Muscle layer of duodenum (tissue), 2 donors: Measurements from ENCODE around the gene PALLD.

ENCODE experiments used
- H3K27ac ChIP-seq: one replicate; pipeline ENCODE4 v1.7.0; 2013; ENCODE audit warnings: mild to moderate bottlenecking, low read length
- H3K27me3 ChIP-seq: one replicate; pipeline ENCODE4 v1.7.0; 2013; ENCODE audit warnings: low read depth, mild to moderate bottlenecking, control low read depth, low read length
- H3K36me3 ChIP-seq, 2 donors: one replicate each; pipeline ENCODE4 v1.7.0; 2013; ENCODE audit warnings: low read length in 2 of 2, control low read depth in 1 of 2, mild to moderate bottlenecking in 1 of 2; ENCODE audit not compliant: insufficient read depth in 2 of 2, control insufficient read depth in 1 of 2
- H3K4me1 ChIP-seq, 2 donors: one replicate each; pipeline ENCODE4 v1.7.0; 2013; ENCODE audit warnings: low read length in 2 of 2, mild to moderate bottlenecking in 2 of 2, control low read depth in 1 of 2, moderate library complexity in 1 of 2; ENCODE audit not compliant: insufficient read depth in 2 of 2, control insufficient read depth in 1 of 2
- H3K4me3 ChIP-seq, 2 donors: one replicate each; pipeline ENCODE4 v1.7.0; 2013; ENCODE audit warnings: low read length in 2 of 2, low read depth in 1 of 2, mild to moderate bottlenecking in 1 of 2
- H3K9me3 ChIP-seq, 2 donors: one replicate each; pipeline ENCODE4 v1.7.0; 2013; ENCODE audit warnings: low read length in 2 of 2, control low read depth in 1 of 2, mild to moderate bottlenecking in 1 of 2; ENCODE audit not compliant: control insufficient read depth in 1 of 2
- donor health status: healthy.

Gene PALLD

GRCh38 chr4:168667921-168668320 is 171.1 kb downstream of the PALLD start:
- no peaks in the 10 kb centered on the region for H3K9me3 ChIP-seq
- H3K4me1 ChIP-seq = no peaks in the 10 kb centered on the region
- H3K27me3 ChIP-seq = no peaks in the 10 kb centered on the region
- no peak overlapping the region for H3K4me3 ChIP-seq
- no peak overlapping the region for H3K27ac ChIP-seq
- H3K36me3 ChIP-seq = no peaks in the 10 kb centered on the region

GRCh38 chr4:168673476-168673875 is 176.6 kb downstream of the PALLD start:
- Histone ChIP-seq H3K27me3 (no peaks in the 10 kb centered on the region), H3K4me3 (no peak overlapping the region), H3K36me3 (no peaks in the 10 kb centered on the region), H3K27ac (no peak overlapping the region), H3K4me1 (no peaks in the 10 kb centered on the region), H3K9me3 (no peaks in the 10 kb centered on the region)

GRCh38 chr4:168674077-168674747 is 177.4 kb downstream of the PALLD start:
- H3K9me3 ChIP-seq = no peaks in the 10 kb centered on the region
- H3K27me3 ChIP-seq = no peaks in the 10 kb centered on the region
- H3K27ac ChIP-seq = no peak overlapping the region
- H3K4me3 ChIP-seq = no peak overlapping the region
- H3K4me1 ChIP-seq = no peaks in the 10 kb centered on the region
- H3K36me3 ChIP-seq = no peaks in the 10 kb centered on the region

- Histone ChIP-seq H3K4me1 (no peaks in the 10 kb centered on the region), H3K9me3 (no peaks in the 10 kb centered on the region), H3K4me3 (no peak overlapping the region), H3K27me3 (no peaks in the 10 kb centered on the region), H3K27ac (no peak overlapping the region), H3K36me3 (no peaks in the 10 kb centered on the region)
Measured at GRCh38 chr4:168674866-168675265, 178.0 kb downstream of the PALLD start.

- Histone ChIP-seq H3K27ac (no peak overlapping the region), H3K4me3 (no peak overlapping the region), H3K27me3 (no peaks in the 10 kb centered on the region), H3K9me3 (no peaks in the 10 kb centered on the region), H3K36me3 (no peaks in the 10 kb centered on the region), H3K4me1 (no peaks in the 10 kb centered on the region)
Measured at GRCh38 chr4:168677063-168677462, 180.2 kb downstream of the PALLD start.

GRCh38 chr4:168677879-168678278 is 181.0 kb downstream of the PALLD start:
- no peaks in the 10 kb centered on the region for H3K36me3 ChIP-seq
- no peak overlapping the region for H3K27ac ChIP-seq
- no peaks in the 10 kb centered on the region for H3K27me3 ChIP-seq
- H3K4me3 ChIP-seq = no peak overlapping the region
- H3K9me3 ChIP-seq = no peaks in the 10 kb centered on the region
- H3K4me1 ChIP-seq = no peaks in the 10 kb centered on the region

- H3K4me3 ChIP-seq = no peak overlapping the region
- no peak overlapping the region for H3K27ac ChIP-seq
- H3K36me3 ChIP-seq = no peaks in the 10 kb centered on the region
- no peaks in the 10 kb centered on the region for H3K27me3 ChIP-seq
- no peaks in the 10 kb centered on the region for H3K4me1 ChIP-seq
- no peaks in the 10 kb centered on the region for H3K9me3 ChIP-seq
Measured at GRCh38 chr4:168678751-168679366, 182.0 kb downstream of the PALLD start.

GRCh38 chr4:168679397-168679796 is 182.5 kb downstream of the PALLD start:
- Histone ChIP-seq H3K4me3 (no peak overlapping the region), H3K27me3 (no peaks in the 10 kb centered on the region), H3K4me1 (no peaks in the 10 kb centered on the region), H3K36me3 (no peaks in the 10 kb centered on the region), H3K27ac (no peak overlapping the region), H3K9me3 (no peaks in the 10 kb centered on the region)

- no peaks in the 10 kb centered on the region for H3K4me1 ChIP-seq
- no peaks in the 10 kb centered on the region for H3K27me3 ChIP-seq
- no peaks in the 10 kb centered on the region for H3K36me3 ChIP-seq
- H3K27ac ChIP-seq = no peak overlapping the region
- H3K4me3 ChIP-seq = no peak overlapping the region
- no peaks in the 10 kb centered on the region for H3K9me3 ChIP-seq
Measured at GRCh38 chr4:168679819-168680218, 183.0 kb downstream of the PALLD start.

- Histone ChIP-seq H3K27ac (no peak overlapping the region), H3K9me3 (no peaks in the 10 kb centered on the region), H3K4me1 (no peaks in the 10 kb centered on the region), H3K36me3 (no peaks in the 10 kb centered on the region), H3K4me3 (no peak overlapping the region), H3K27me3 (no peaks in the 10 kb centered on the region)
Measured at GRCh38 chr4:168682898-168683500, 186.1 kb downstream of the PALLD start.

GRCh38 chr4:168683595-168683994 is 186.7 kb downstream of the PALLD start:
- Histone ChIP-seq H3K4me3 (no peak overlapping the region), H3K27me3 (no peaks in the 10 kb centered on the region), H3K27ac (no peak overlapping the region), H3K36me3 (no peaks in the 10 kb centered on the region), H3K4me1 (no peaks in the 10 kb centered on the region), H3K9me3 (no peaks in the 10 kb centered on the region)
